ENCODE results near the gene F13A1. TPM values are rescaled to one million over a fixed set of nuclear protein-coding genes. Genes with fewer than 3 reads are reported as not detected.
A peak's percentile ranks its signal among the peaks of the same experiment; 100 is the strongest.

Gene F13A1
- total RNA-seq, 4 donors from 2014 or later = 4.1 to 90.6 (median 57.8) TPM

GRCh38 chr6:6320901-6321300 lies 439 bp upstream of the F13A1 start:
- no peak overlapping the region for H3K27ac ChIP-seq
- peaks cover 0 to 4% of the 10 kb centered on the region in 2 donors for H3K27me3 ChIP-seq
- H3K36me3 ChIP-seq = no peaks in the 10 kb centered on the region
- no peaks in the 10 kb centered on the region for H3K9me3 ChIP-seq
- DNase-seq = no peak
- no peaks in the 10 kb centered on the region for H3K4me1 ChIP-seq
- TF ChIP-seq, protein P1, sequence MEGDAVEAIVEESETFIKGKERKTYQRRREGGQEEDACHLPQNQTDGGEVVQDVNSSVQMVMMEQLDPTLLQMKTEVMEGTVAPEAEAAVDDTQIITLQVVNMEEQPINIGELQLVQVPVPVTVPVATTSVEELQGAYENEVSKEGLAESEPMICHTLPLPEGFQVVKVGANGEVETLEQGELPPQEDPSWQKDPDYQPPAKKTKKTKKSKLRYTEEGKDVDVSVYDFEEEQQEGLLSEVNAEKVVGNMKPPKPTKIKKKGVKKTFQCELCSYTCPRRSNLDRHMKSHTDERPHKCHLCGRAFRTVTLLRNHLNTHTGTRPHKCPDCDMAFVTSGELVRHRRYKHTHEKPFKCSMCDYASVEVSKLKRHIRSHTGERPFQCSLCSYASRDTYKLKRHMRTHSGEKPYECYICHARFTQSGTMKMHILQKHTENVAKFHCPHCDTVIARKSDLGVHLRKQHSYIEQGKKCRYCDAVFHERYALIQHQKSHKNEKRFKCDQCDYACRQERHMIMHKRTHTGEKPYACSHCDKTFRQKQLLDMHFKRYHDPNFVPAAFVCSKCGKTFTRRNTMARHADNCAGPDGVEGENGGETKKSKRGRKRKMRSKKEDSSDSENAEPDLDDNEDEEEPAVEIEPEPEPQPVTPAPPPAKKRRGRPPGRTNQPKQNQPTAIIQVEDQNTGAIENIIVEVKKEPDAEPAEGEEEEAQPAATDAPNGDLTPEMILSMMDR (IDR thresholded peaks at IDR 0.05) = no peak
- no peak for TF ChIP-seq POLR2A (IDR thresholded peaks at IDR 0.05)
- no peak overlapping the region for H3K4me3 ChIP-seq
- intact Hi-C loops (cut with DNase I; ENCODE audit: low total_unique reads) = no loop called here

DNA sequence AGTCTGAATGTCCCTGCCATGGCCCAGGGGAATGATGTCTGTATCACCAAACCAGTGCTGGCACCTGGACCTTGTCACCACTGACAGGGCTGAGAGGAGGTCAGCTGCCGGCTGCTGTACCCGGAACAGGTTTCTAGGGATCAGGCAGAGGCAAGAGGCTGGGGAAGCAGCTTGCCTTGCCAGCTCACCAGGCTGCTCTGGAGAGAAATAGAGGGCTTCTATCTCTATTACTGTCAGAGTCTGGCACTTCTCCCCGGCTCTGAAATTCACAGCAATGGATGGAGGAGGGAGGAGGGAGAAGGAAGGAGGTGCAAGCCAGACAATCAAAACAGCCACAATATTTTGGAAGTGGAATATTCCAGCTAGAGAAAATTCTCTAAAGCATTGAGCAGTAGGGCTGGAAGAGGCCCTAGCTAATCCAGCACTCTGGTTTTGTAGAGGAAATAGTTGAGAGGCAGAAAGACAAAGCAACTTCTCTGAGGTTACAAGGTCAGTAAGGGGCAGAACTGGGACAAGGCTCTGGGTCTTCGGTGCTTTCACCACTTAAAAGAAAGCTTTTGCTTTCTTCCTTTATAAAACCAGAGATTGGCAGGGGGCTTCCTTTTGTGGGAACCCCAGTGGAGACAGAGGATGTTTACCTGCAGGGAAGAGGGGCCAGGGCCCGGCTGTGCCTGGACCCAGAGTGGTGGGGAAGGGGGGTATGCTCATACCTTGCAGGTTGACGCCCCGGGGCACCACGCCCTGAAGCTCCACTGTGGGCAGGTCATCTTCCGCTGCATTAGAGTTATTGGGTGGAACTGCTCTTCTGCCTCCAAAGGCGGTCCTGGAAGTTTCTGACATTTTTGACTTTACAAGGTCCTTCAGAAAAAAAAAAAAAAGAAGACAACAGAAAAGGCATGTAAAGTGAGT lies 2.4 kb downstream of the F13A1 start:
- Histone ChIP-seq H3K27me3 (peaks cover 0 to 4% of the 10 kb centered on the region in 2 donors), H3K27ac (peak overlapping the region in 1 of 2 donors; percentile 13), H3K4me3 (no peak overlapping the region), H3K36me3 (no peaks in the 10 kb centered on the region), H3K9me3 (no peaks in the 10 kb centered on the region), H3K4me1 (no peaks in the 10 kb centered on the region)
- intact Hi-C loops (cut with DNase I; ENCODE audit: low total_unique reads) = no loop called here
- TF ChIP-seq, protein P1 (IDR thresholded peaks at IDR 0.05) = no peak
- no peak for TF ChIP-seq POLR2A (IDR thresholded peaks at IDR 0.05)
- no peak for DNase-seq

- TF ChIP-seq, protein P1 (IDR thresholded peaks at IDR 0.05) = no peak
- no peak for TF ChIP-seq POLR2A (IDR thresholded peaks at IDR 0.05)
- H3K4me3 ChIP-seq = no peak overlapping the region
- H3K36me3 ChIP-seq = no peaks in the 10 kb centered on the region
- no peak overlapping the region for H3K27ac ChIP-seq
- DNase-seq = no peak
- intact Hi-C loops (cut with DNase I; ENCODE audit: low total_unique reads) = no loop called here
- H3K27me3 ChIP-seq = peaks cover 0 to 4% of the 10 kb centered on the region in 2 donors
- no peaks in the 10 kb centered on the region for H3K9me3 ChIP-seq
- no peaks in the 10 kb centered on the region for H3K4me1 ChIP-seq
These were observed 3.1 kb downstream of the F13A1 start for GRCh38 chr6:6317386-6317785.

DNA sequence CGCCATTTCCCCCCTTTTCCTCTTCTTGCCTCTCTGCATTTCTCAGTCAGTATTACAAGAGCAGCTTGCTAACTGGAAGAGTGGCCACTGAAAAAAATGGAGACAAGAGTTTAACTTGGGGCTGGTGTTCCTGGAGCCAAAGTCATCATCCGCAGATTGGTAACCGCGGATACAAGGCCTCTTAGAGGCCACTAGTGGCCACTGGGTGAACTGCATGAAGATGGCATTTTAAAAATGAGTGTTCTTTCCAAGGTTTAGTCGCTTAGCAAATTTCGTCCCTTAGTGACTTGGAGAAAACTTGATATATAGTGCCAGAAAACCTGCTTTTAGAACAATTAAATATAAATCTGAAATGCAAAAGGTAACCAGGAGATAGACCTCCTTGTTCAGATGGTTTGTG lies 4.8 kb downstream of the F13A1 start:
- H3K9me3 ChIP-seq = no peaks in the 10 kb centered on the region
- TF ChIP-seq, protein P1 (IDR thresholded peaks at IDR 0.05) = peak; percentile 51 to 84 (median 72)
- no peak for TF ChIP-seq POLR2A (IDR thresholded peaks at IDR 0.05)
- H3K4me1 ChIP-seq = no peaks in the 10 kb centered on the region
- H3K36me3 ChIP-seq = no peaks in the 10 kb centered on the region
- intact Hi-C loops (cut with DNase I; ENCODE audit: low total_unique reads) = no loop called here
- H3K27ac ChIP-seq = no peak overlapping the region
- peak; percentile 30 to 32 for DNase-seq
- peaks cover 0 to 4% of the 10 kb centered on the region in 2 donors for H3K27me3 ChIP-seq
- H3K4me3 ChIP-seq = no peak overlapping the region

- no peak for DNase-seq
These were observed 5.9 kb downstream of the F13A1 start for GRCh38 chr6:6314596-6314995.

More at GRCh38 chr6:6314596-6314995, 5.9 kb downstream of the F13A1 start:
- Histone ChIP-seq H3K27ac (no peak overlapping the region), H3K27me3 (peaks cover 0 to 4% of the 10 kb centered on the region in 2 donors), H3K9me3 (no peaks in the 10 kb centered on the region), H3K4me1 (no peaks in the 10 kb centered on the region), H3K4me3 (no peak overlapping the region), H3K36me3 (no peaks in the 10 kb centered on the region)
- intact Hi-C loops (cut with DNase I; ENCODE audit: low total_unique reads) = no loop called here
- TF ChIP-seq POLR2A (IDR thresholded peaks at IDR 0.05) = no peak
- TF ChIP-seq, protein P1 (IDR thresholded peaks at IDR 0.05) = no peak

Data from uterus (tissue), 4 donors.